Measurements from ENCODE around the gene SDK2. TPM values are rescaled to one million over a fixed set of nuclear protein-coding genes. Genes with fewer than 3 reads are reported as not detected.

SDK2 gene
- polyA plus RNA-seq, 1 of the 3 experiments (the other 2 are of a cell fraction): 0.02 TPM

GRCh38 chr17:73547790-73548189 is 96.5 kb downstream of the SDK2 start (continued):
- no peak for TF ChIP-seq REST (IDR thresholded peaks at IDR 0.05; ENCODE audit: low read depth, low read length)
- no peak for TF ChIP-seq FOSL2 (IDR thresholded peaks at IDR 0.05; ENCODE audit: borderline replicate concordance, low read depth)
- no peak for TF ChIP-seq FOXJ3 (CRISPR knock-in tag; IDR thresholded peaks at IDR 0.05)
- no peak for TF ChIP-seq NFIC (IDR thresholded peaks at IDR 0.05; ENCODE audit: borderline replicate concordance)
- no peak for TF ChIP-seq JUND (IDR thresholded peaks at IDR 0.05)

GRCh38 chr17:73546770-73547536 is 97.3 kb downstream of the SDK2 start:
- no peaks in the 10 kb centered on the region for H3K9me2 ChIP-seq
- 40% methylated on average over 11 of the region's 12 CpGs for WGBS (ENCODE audit: low lambda C conversion rate)
- H3K4me3 ChIP-seq (ENCODE audit: low read depth in 2 of 2, low read length in 1 of 2): no peak overlapping the region
- H3K4me2 ChIP-seq: no peak overlapping the region
- no peaks in the 10 kb centered on the region for H3K27me3 ChIP-seq (ENCODE audit: insufficient read depth)
- no peaks in the 10 kb centered on the region for H3K9me3 ChIP-seq
- peak; percentile 85 for DNase-seq
- H3K9ac ChIP-seq: no peak overlapping the region
- H2AFZ ChIP-seq (ENCODE audit: low read depth): no peak overlapping the region
- no peaks in the 10 kb centered on the region for H4K20me1 ChIP-seq (ENCODE audit: insufficient read depth)
- H3K4me1 ChIP-seq (ENCODE audit: control insufficient read depth in 1 of 2, insufficient read depth in 2 of 2, low read depth in 1 of 2, low read length in 1 of 2): peaks cover 0 to 30% of the 10 kb centered on the region in 2 experiments; a peak in 1 of 4 replicates
- POLR2A ChIA-PET: no interaction called here
- H3K79me2 ChIP-seq (ENCODE audit: insufficient read depth): no peaks in the 10 kb centered on the region
- CTCF ChIA-PET: interaction anchor here (0.6 to 1.8 kb wide), 4 partner anchors 29 to 118 kb away, joined by 3 to 8 read pairs (median 4); no protein-coding TSS in a partner anchor
- no peak for TF ChIP-seq REST (IDR thresholded peaks at IDR 0.05; ENCODE audit: low read depth, low read length)
- 0 out of 4 replicates have a peak, but pooled peaks of 1 of the 2 experiments have one; percentile 36 for TF ChIP-seq EP300 (IDR thresholded peaks at IDR 0.05; ENCODE audit: borderline replicate concordance in 1 of 2, low read depth in 1 of 2, low read length in 1 of 2)
- no peak for TF ChIP-seq USF1 (IDR thresholded peaks at IDR 0.05; ENCODE audit: borderline replicate concordance, low read depth)
- TF ChIP-seq RAD21 (IDR thresholded peaks at IDR 0.05; ENCODE audit: low read length): peak; percentile 16; the same call in 1 of the 2 replicates
- TF ChIP-seq ELF1 (IDR thresholded peaks at IDR 0.05): no peak
- peak; percentile 24; the same call in 1 of the 2 replicates for TF ChIP-seq RCOR1 (IDR thresholded peaks at IDR 0.05; ENCODE audit: low read length)
- H3K36me3 ChIP-seq (replicated peaks in 1 of 2; ENCODE audit: control insufficient read depth in 1 of 2, insufficient read depth in 2 of 2, low read length in 1 of 2): no peaks in the 10 kb centered on the region
- H3K27ac ChIP-seq (ENCODE audit: low read depth in 2 of 2, low read length in 1 of 2): no peak overlapping the region
- H3F3A ChIP-seq (replicated peaks; ENCODE audit: insufficient read depth): no peaks in the 10 kb centered on the region
